K562 (cell line): ENCODE results near the gene PRM1. TPM values are rescaled to one million over a fixed set of nuclear protein-coding genes. Genes with fewer than 3 reads are reported as not detected.
A peak's percentile ranks its signal among the peaks of the same experiment; 100 is the strongest.

Experiments
- ATAC-seq: fragments of 200-7000 bp; cut with Tn5 transposase; 3 replicates; pipeline ENCODE4 v1.9.1; 2020; ENCODE audit warnings: moderate library complexity
- BruUV-seq: library from RNA; stranded (reverse); fragments of 400-500 nt; replicated peaks from 2 replicates; lab custom pipeline; 2021; lab: Mats Ljungman, UMichigan
- CTCF ChIA-PET: fragments of 300-600 bp; formaldehyde crosslinking; extraction: SDS; loops from one replicate; lab custom pipeline; 2021; ENCODE audit warnings: low intra/inter-chr PET ratio; lab: Yijun Ruan, JAX
- POLR2A ChIA-PET: fragments of 300-600, 350-650 bp; sonication (Branson Sonifier 250); formaldehyde crosslinking; extraction: SDS; loops from one replicate; lab custom pipeline; 2021; ENCODE audit warnings: antibody characterized with exemption, inconsistent platforms; lab: Yijun Ruan, JAX
- DNase-seq, 4 experiments: peaks; one replicate each; pipeline versions ENCODE4 v3.0.0 to v3.0.0-alpha.2; 2011 to 2018; ENCODE audit warnings: low spot score in 3 of 4, mixed read lengths in 3 of 4; ENCODE audit errors: extremely low read depth in 1 of 4
- FAIRE-seq: peaks from 2 replicates; lab custom pipeline; 2011; peaks lifted over from hg19 to GRCh38; lab: Jason Lieb, UNC
- H2AFZ ChIP-seq: 2 replicates; pipeline ENCODE4 v1.6.0; 2011; ENCODE audit warnings: low read depth, low read length, control low read depth, inconsistent platforms
- H3K27ac ChIP-seq: fragments of 200-600 bp; 3 replicates; pipeline ENCODE4 v1.8.0; 2011; ENCODE audit warnings: low read depth, mild to moderate bottlenecking, control low read depth, inconsistent platforms, low read length, moderate library complexity, mixed read lengths; ENCODE audit errors: extremely low read depth
- H3K27me3 ChIP-seq, 2 experiments: fragments of 300-600 bp in 1 of 2; 2 replicates in 1 of 2; 3 replicates in 1 of 2; pipeline versions ENCODE4 v1.6.0 to v1.8.0; 2011; ENCODE audit warnings: inconsistent platforms in 2 of 2, low read length in 2 of 2, mild to moderate bottlenecking in 1 of 2, mixed read lengths in 1 of 2, moderate library complexity in 1 of 2; ENCODE audit not compliant: control insufficient read depth in 2 of 2, insufficient read depth in 2 of 2
- H3K36me3 ChIP-seq: fragments of 300-600 bp; 3 replicates; pipeline ENCODE4 v1.8.0; 2011; ENCODE audit warnings: mild to moderate bottlenecking, low read length, inconsistent platforms; ENCODE audit not compliant: control insufficient read depth, insufficient read depth
- H3K4me1 ChIP-seq, 2 experiments: fragments of 200-600 bp in 1 of 2; replicated peaks in 1 of 2; 2 replicates in 1 of 2; 3 replicates in 1 of 2; pipeline versions ENCODE4 v1.5.1 to v1.8.0; 2011; ENCODE audit warnings: inconsistent platforms in 2 of 2, low read length in 2 of 2, mild to moderate bottlenecking in 1 of 2, mixed read lengths in 1 of 2, moderate library complexity in 1 of 2; ENCODE audit not compliant: control insufficient read depth in 2 of 2, insufficient read depth in 2 of 2
- H3K4me2 ChIP-seq: 2 replicates; pipeline ENCODE4 v1.6.1; 2011; ENCODE audit warnings: low read length, control low read depth, inconsistent platforms, mixed read lengths; ENCODE audit not compliant: insufficient read depth
- H3K4me3 ChIP-seq: fragments of 200-600 bp; sonication (generic), shearing (Covaris generic); 2 replicates; pipeline ENCODE4 v1.5.1; 2016; ENCODE audit warnings: control low read depth, inconsistent platforms
- H3K79me2 ChIP-seq: fragments of 200-600 bp; 3 replicates; pipeline ENCODE4 v1.8.0; 2011; ENCODE audit warnings: low read length, inconsistent platforms; ENCODE audit not compliant: control insufficient read depth, insufficient read depth
- H3K9ac ChIP-seq, 2 experiments: 2 replicates each; pipeline versions ENCODE4 v1.6.0 to v1.6.1; 2011; ENCODE audit warnings: low read depth in 2 of 2, low read length in 2 of 2, control low read depth in 1 of 2, inconsistent platforms in 1 of 2, mild to moderate bottlenecking in 1 of 2, mixed read lengths in 1 of 2; ENCODE audit not compliant: insufficient read depth in 1 of 2
- H3K9me1 ChIP-seq: one replicate; pipeline ENCODE4 v1.6.0; 2011; ENCODE audit warnings: inconsistent platforms, mild to moderate bottlenecking, low read length, moderate library complexity; ENCODE audit not compliant: control insufficient read depth, insufficient read depth
- H3K9me3 ChIP-seq: replicated peaks from 2 replicates; pipeline ENCODE4 v1.5.1; 2011; ENCODE audit warnings: low read depth, low read length, inconsistent platforms; ENCODE audit not compliant: control insufficient read depth, insufficient read depth
- H4K20me1 ChIP-seq: replicated peaks from 2 replicates; pipeline ENCODE4 v1.6.1; 2011; ENCODE audit warnings: low read length, inconsistent platforms, mixed read lengths; ENCODE audit not compliant: control insufficient read depth, insufficient read depth
- CBX2 ChIP-seq: fragments of 200-600 bp; sonication (generic); IDR thresholded peaks from one replicate; pipeline ENCODE4 v1.6.1; 2012; ENCODE audit warnings: mild to moderate bottlenecking, low read length, inconsistent platforms; ENCODE audit not compliant: insufficient read depth, poor library complexity, severe bottlenecking
- FOXP1 ChIP-seq: sonication (generic); formaldehyde crosslinking; IDR thresholded peaks from 2 replicates; pipeline ENCODE4 v1.8.0; 2022; ENCODE audit warnings: mild to moderate bottlenecking, missing genetic modification reagents
- HDAC2 ChIP-seq: fragments of 450-650 bp; IDR thresholded peaks from 2 replicates; pipeline ENCODE4 v1.6.1; 2016; ENCODE audit warnings: mild to moderate bottlenecking
- IRF2 ChIP-seq: sonication (generic); formaldehyde crosslinking; IDR thresholded peaks from 2 replicates; pipeline ENCODE4 v1.8.1; 2022; ENCODE audit warnings: mild to moderate bottlenecking, missing genetic modification reagents
- MTA3 ChIP-seq: fragments of 450-650 bp; formaldehyde crosslinking; IDR thresholded peaks from 2 replicates; pipeline ENCODE4 v1.6.1; 2017; ENCODE audit warnings: mild to moderate bottlenecking, borderline replicate concordance
- NFIC ChIP-seq: fragments of 450-650 bp; IDR thresholded peaks from 2 replicates; pipeline ENCODE4 v1.6.1; 2017; ENCODE audit warnings: mild to moderate bottlenecking, inconsistent platforms
- NFIX ChIP-seq: fragments of 250-450 bp; sonication (Bioruptor Pico); IDR thresholded peaks from 2 replicates; pipeline ENCODE4 v1.4.0; 2020; ENCODE audit warnings: low read depth, mild to moderate bottlenecking, moderate library complexity
- NFRKB ChIP-seq: fragments of 450-650 bp; IDR thresholded peaks from 2 replicates; pipeline ENCODE4 v1.6.1; 2016; ENCODE audit warnings: low read depth
- POLR3A ChIP-seq: IDR thresholded peaks from 2 replicates; pipeline ENCODE4 v1.6.1; 2011; ENCODE audit warnings: borderline replicate concordance, mild to moderate bottlenecking, moderate library complexity; ENCODE audit not compliant: insufficient read length, insufficient read depth; ENCODE audit errors: extremely low read depth
- PTBP1 ChIP-seq: fragments of 200-400 bp; formaldehyde crosslinking; IDR thresholded peaks from 2 replicates; pipeline ENCODE4 v1.6.1; 2017; ENCODE audit warnings: low read depth, low read length
- SMAD1 ChIP-seq: fragments of 150-350 bp; IDR thresholded peaks from 2 replicates; pipeline ENCODE4 v1.6.1; 2014; ENCODE audit warnings: low read length, low read depth; ENCODE audit not compliant: partially characterized antibody
- TBL1XR1 ChIP-seq, 2 experiments: IDR thresholded peaks; 2 replicates each; pipeline ENCODE4 v1.6.1; 2012; ENCODE audit warnings: improper control_type of control experiment in 2 of 2, low read length in 2 of 2, mild to moderate bottlenecking in 1 of 2
- TBP ChIP-seq: optimal IDR thresholded peaks from 2 replicates; pipeline ENCODE3; 2011; ENCODE audit warnings: low read depth, low read length, improper control_type of control experiment
- ZBTB17 ChIP-seq: fragments of 450-650 bp; formaldehyde crosslinking; IDR thresholded peaks from 2 replicates; pipeline ENCODE4 v1.4.0; 2020; ENCODE audit warnings: mild to moderate bottlenecking
- ZNF316 ChIP-seq: fragments of 450-650 bp; IDR thresholded peaks from 2 replicates; pipeline ENCODE4 v1.6.1; 2016
- ZNF589 ChIP-seq: fragments of 200-800 bp; sonication (Bioruptor generic); IDR thresholded peaks from 2 replicates; pipeline ENCODE4 v1.6.1; 2016; ENCODE audit warnings: low read depth, missing genetic modification characterization, missing compliant biosample characterization
- WGBS: fragments of 100-300 bp; shearing (Covaris generic); methylation state at CpG from one replicate; pipeline ENCODE4 v1.1.6; 2016; ENCODE audit warnings: low coverage, mixed read lengths; ENCODE audit not compliant: insufficient coverage; ENCODE audit errors: missing lambda C conversion rate; 5-methylcytosine and 5-hydroxymethylcytosine counted together
- in situ Hi-C: fragments of 300-500 bp; cut with MboI; formaldehyde crosslinking; loops from 4 replicates; pipeline ENCODE4 v1.15.0; 2018; ENCODE audit warnings: inconsistent platforms, mixed read lengths
- intact Hi-C: fragments of 100-400 bp; cut with micrococcal nuclease; formaldehyde crosslinking; loops from 2 replicates; pipeline ENCODE4 v1.14.2; 2022
- polyA plus RNA-seq, 8 experiments: library from polyadenylated mRNA; depleted of rRNA in 4 of 8; stranded (reverse) in 5 of 8; unstranded in 3 of 8; fragments of >200 nt; fragmentation: Nextera tagmentation in 2 of 8; fragmentation: Illumina TruSeq in 1 of 8; extraction: Ambion mirVana in 2 of 8; extraction: Trizol in 1 of 8; gene quantifications; 2 replicates each; pipeline versions ENCODE4 v1.2.1 to v1.2.3, GENCODE V29; 2011 to 2014; ENCODE audit warnings: inconsistent platforms in 1 of 8, missing spikeins in 1 of 8
- total RNA-seq, 7 experiments: library from RNA; depleted of rRNA in 6 of 7; stranded (reverse); fragments of >200 nt in 6 of 7; fragmentation: Illumina TruSeq in 2 of 7; extraction: Trizol in 2 of 7; gene quantifications; 2 replicates each; pipeline versions ENCODE4 v1.2.1 to v1.2.3, GENCODE V29; 2011 to 2021; ENCODE audit warnings: low replicate concordance in 1 of 7
- TF ChIP-seq, protein P1 (sequence below): fragments of 250-450 bp; sonication (Bioruptor Pico); IDR thresholded peaks from 2 replicates; pipeline ENCODE4 v1.4.0; 2020; ENCODE audit warnings: mild to moderate bottlenecking, moderate library complexity
- TF ChIP-seq, protein P2 (sequence below): fragments of 250-450 bp; sonication (Bioruptor Pico); IDR thresholded peaks from 2 replicates; pipeline ENCODE4 v1.5.0; 2021
- TF ChIP-seq, protein P3 (sequence below): sonication (generic); formaldehyde crosslinking; IDR thresholded peaks from 2 replicates; pipeline ENCODE4 v1.8.1; 2023; ENCODE audit warnings: mild to moderate bottlenecking, missing genetic modification reagents

The PRM1 gene
- total and polyA plus RNA-seq, 9 of the 15 experiments (the other 6 are each of a cell fraction or from before 2014, with no cell fraction given) = not detected

DNA sequence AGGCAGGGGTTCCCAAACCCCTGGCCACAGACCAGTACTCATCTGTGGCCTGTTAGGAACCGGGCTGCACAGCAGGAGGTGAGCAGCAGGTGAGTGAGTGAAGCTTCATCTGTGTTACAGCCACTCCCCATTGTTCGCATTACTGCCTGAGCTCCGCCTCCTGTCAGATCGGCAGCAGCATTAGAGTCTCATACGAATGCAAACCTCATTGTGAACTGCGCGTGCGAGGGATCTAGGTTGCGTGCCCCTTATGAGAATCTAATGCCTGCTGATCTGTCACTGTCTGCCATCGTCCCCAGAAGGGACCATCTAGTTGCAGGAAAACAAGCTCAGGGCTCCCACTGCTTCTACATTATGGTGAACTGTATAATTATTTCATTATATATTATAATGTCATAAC is 39.0 kb upstream of the PRM1 start (continued):
- TF ChIP-seq ZBTB17 = no peak
- TF ChIP-seq, protein P1, sequence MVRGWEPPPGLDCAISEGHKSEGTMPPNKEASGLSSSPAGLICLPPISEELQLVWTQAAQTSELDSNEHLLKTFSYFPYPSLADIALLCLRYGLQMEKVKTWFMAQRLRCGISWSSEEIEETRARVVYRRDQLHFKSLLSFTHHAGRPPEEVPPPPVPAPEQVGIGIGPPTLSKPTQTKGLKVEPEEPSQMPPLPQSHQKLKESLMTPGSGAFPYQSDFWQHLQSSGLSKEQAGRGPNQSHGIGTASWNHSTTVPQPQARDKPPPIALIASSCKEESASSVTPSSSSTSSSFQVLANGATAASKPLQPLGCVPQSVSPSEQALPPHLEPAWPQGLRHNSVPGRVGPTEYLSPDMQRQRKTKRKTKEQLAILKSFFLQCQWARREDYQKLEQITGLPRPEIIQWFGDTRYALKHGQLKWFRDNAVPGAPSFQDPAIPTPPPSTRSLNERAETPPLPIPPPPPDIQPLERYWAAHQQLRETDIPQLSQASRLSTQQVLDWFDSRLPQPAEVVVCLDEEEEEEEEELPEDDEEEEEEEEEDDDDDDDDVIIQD (CRISPR knock-in tag) = no peak
- no peak for TF ChIP-seq ZNF316
- no peak for TF ChIP-seq FOXP1 (CRISPR knock-in tag)
- no peak for TF ChIP-seq CBX2

DNA sequence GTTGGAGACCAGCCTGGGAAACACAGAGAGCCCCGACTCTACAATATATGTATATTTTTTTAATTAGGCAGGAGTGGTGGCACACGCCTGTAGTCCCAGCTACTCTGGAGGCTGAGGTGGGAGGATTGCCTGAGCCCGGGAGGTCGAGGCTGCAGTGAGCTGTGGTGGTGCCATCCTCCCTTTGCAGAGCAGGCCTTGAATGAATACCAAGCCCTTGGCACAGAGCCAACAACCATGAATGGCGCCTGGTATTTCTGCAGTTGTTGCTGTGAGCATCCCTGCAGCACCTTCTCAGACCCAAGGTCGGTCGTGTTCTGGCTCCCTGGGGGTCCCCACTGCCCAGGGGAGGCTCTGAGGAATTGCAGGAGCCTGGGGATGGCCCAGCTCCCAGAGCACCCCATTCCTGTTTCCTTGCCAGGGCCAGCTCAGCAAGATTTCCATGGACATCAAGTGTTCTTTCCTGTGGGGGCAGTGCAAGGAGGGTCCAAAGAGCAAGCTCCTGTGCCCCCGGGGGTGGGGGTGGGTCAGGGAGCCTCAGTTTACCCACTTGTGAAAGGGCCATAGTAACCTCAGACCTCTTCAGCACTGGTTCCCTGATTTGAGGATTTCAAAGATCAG is 38.5 kb upstream of the PRM1 start:
- Histone ChIP-seq H3K36me3 (no peaks in the 10 kb centered on the region), H4K20me1 (no peaks in the 10 kb centered on the region), H3K9me3 (peaks cover 2% of the 10 kb centered on the region; the same call in 1 of the 2 replicates), H3K79me2 (no peaks in the 10 kb centered on the region), H3K4me3 (no peak overlapping the region), H3K4me1 (peaks cover 0 to 9% of the 10 kb centered on the region in 2 experiments; a peak in 2 of 5 replicates), H2AFZ (no peak overlapping the region), H3K9me1 (no peaks in the 10 kb centered on the region), H3K9ac (no peak overlapping the region), H3K27ac (no peak overlapping the region), H3K27me3 (no peaks in the 10 kb centered on the region; a peak in 1 of 5 replicates), H3K4me2 (no peak overlapping the region)
- peak; percentile 78 for TF ChIP-seq SMAD1
- TF ChIP-seq NFIC = peak; percentile 99
- no peak for TF ChIP-seq ZNF589 (CRISPR knock-in tag)
- no peak for TF ChIP-seq TBL1XR1 (IDR thresholded peaks at IDR 0.05; ENCODE audit: low read length in 2 of 2)
- no peak for TF ChIP-seq HDAC2
- TF ChIP-seq PTBP1 = no peak
- no peak for TF ChIP-seq POLR3A
- TF ChIP-seq NFIX (CRISPR knock-in tag) = peak; percentile 90
- no peak for TF ChIP-seq IRF2
- no peak for TF ChIP-seq NFRKB
- no peak for TF ChIP-seq TBP
- TF ChIP-seq MTA3 = no peak
- TF ChIP-seq, protein P2, sequence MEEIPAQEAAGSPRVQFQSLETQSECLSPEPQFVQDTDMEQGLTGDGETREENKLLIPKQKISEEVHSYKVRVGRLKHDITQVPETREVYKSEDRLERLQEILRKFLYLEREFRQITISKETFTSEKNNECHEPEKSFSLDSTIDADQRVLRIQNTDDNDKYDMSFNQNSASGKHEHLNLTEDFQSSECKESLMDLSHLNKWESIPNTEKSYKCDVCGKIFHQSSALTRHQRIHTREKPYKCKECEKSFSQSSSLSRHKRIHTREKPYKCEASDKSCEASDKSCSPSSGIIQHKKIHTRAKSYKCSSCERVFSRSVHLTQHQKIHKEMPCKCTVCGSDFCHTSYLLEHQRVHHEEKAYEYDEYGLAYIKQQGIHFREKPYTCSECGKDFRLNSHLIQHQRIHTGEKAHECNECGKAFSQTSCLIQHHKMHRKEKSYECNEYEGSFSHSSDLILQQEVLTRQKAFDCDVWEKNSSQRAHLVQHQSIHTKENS = no peak
- TF ChIP-seq, protein P3, sequence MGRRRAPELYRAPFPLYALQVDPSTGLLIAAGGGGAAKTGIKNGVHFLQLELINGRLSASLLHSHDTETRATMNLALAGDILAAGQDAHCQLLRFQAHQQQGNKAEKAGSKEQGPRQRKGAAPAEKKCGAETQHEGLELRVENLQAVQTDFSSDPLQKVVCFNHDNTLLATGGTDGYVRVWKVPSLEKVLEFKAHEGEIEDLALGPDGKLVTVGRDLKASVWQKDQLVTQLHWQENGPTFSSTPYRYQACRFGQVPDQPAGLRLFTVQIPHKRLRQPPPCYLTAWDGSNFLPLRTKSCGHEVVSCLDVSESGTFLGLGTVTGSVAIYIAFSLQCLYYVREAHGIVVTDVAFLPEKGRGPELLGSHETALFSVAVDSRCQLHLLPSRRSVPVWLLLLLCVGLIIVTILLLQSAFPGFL (CRISPR knock-in tag) = no peak
- CTCF ChIA-PET = no interaction called here
- intact Hi-C loops = no loop called here
- ATAC-seq = no peak
- in situ Hi-C loops = no loop called here
- 11% methylated on average over 8 of the region's 8 CpGs for WGBS
- no TSS peak for BruUV-seq
- DNase-seq = peak in 1 of 4 experiments; percentile 29
- FAIRE-seq = no peak
- POLR2A ChIA-PET = interaction anchor here (0.6 to 1.1 kb wide), 2 partner anchors 21 kb away, joined by 3 to 5 read pairs; no protein-coding TSS in a partner anchor
